CD14-positive monocyte (primary cell): ENCODE results near the gene LIN37. TPM values are rescaled to one million over a fixed set of nuclear protein-coding genes. Genes with fewer than 3 reads are reported as not detected.
A peak's percentile ranks its signal among the peaks of the same experiment; 100 is the strongest.

Experiments used
- DNase-seq, 3 donors: peaks; one replicate each; pipeline ENCODE4 v3.0.0-alpha.2; 2011 to 2022
- H2AFZ ChIP-seq: 2 replicates; pipeline ENCODE4 v1.6.0; 2012; ENCODE audit warnings: mild to moderate bottlenecking, low read depth, low read length, inconsistent platforms; ENCODE audit not compliant: insufficient read depth, poor library complexity, severe bottlenecking
- H3K27ac ChIP-seq, 2 donors: 1 replicate in 1 of 2; 2 replicates in 1 of 2; pipeline ENCODE4 v1.5.1; 2012 to 2013; ENCODE audit warnings: low read length in 2 of 2, control low read depth in 1 of 2, inconsistent platforms in 1 of 2, low read depth in 1 of 2, mild to moderate bottlenecking in 1 of 2
- H3K27me3 ChIP-seq, 2 donors: one replicate each; pipeline versions ENCODE4 v1.6.0 to v1.6.1; 2011 to 2013; ENCODE audit warnings: low read length in 2 of 2; ENCODE audit not compliant: control insufficient read depth in 2 of 2, insufficient read depth in 2 of 2
- H3K36me3 ChIP-seq, 2 donors: replicated peaks in 1 of 2; 1 replicate in 1 of 2; 2 replicates in 1 of 2; pipeline versions ENCODE4 v1.5.1 to v1.6.1; 2012 to 2013; ENCODE audit warnings: low read length in 2 of 2, control low read depth in 1 of 2, inconsistent platforms in 1 of 2, mild to moderate bottlenecking in 1 of 2; ENCODE audit not compliant: insufficient read depth in 2 of 2, control insufficient read depth in 1 of 2
- H3K4me1 ChIP-seq, 2 donors: 1 replicate in 1 of 2; 2 replicates in 1 of 2; pipeline versions ENCODE4 v1.5.1 to v1.6.1; 2012 to 2013; ENCODE audit warnings: low read length in 2 of 2, control low read depth in 1 of 2, inconsistent platforms in 1 of 2, mild to moderate bottlenecking in 1 of 2, moderate library complexity in 1 of 2; ENCODE audit not compliant: insufficient read depth in 2 of 2, control insufficient read depth in 1 of 2
- H3K4me2 ChIP-seq: replicated peaks from 2 replicates; pipeline ENCODE3; 2012; ENCODE audit warnings: low read length, moderate library complexity, mild to moderate bottlenecking; ENCODE audit not compliant: poor library complexity, severe bottlenecking; ENCODE audit errors: extremely low read depth
- H3K4me3 ChIP-seq, 3 experiments: fragments of 200-600 bp in 1 of 3; sonication (generic) in 1 of 3; replicated peaks in 1 of 3; 1 replicate in 2 of 3; 2 replicates in 1 of 3; pipeline ENCODE4 v1.5.1; 2011 to 2013; ENCODE audit warnings: low read length in 3 of 3, mild to moderate bottlenecking in 3 of 3, control low read depth in 2 of 3, low read depth in 2 of 3, inconsistent platforms in 1 of 3, moderate library complexity in 1 of 3
- H3K79me2 ChIP-seq: 2 replicates; pipeline ENCODE4 v1.6.0; 2012; ENCODE audit warnings: mild to moderate bottlenecking, control low read depth, inconsistent platforms, low read length, moderate library complexity; ENCODE audit not compliant: insufficient read depth
- H3K9ac ChIP-seq: 2 replicates; pipeline ENCODE4 v1.6.0; 2017; ENCODE audit warnings: low read length, mild to moderate bottlenecking; ENCODE audit not compliant: insufficient read depth, poor library complexity, severe bottlenecking
- H3K9me3 ChIP-seq, 2 donors: replicated peaks in 1 of 2; 1 replicate in 1 of 2; 2 replicates in 1 of 2; pipeline versions ENCODE4 v1.5.1 to v1.6.1; 2012 to 2013; ENCODE audit warnings: low read length in 2 of 2, control low read depth in 1 of 2; ENCODE audit not compliant: control insufficient read depth in 1 of 2, insufficient read depth in 1 of 2
- H4K20me1 ChIP-seq: 2 replicates; pipeline ENCODE4 v1.6.0; 2012; ENCODE audit warnings: mild to moderate bottlenecking, low read length, control low read depth, moderate library complexity; ENCODE audit not compliant: insufficient read depth
- H3K27ac Mint-ChIP-seq, 7 donors: one replicate each; pipeline ENCODE4 v1.8.0; 2020; ENCODE audit warnings: mild to moderate bottlenecking in 7 of 7, mixed read lengths in 7 of 7, moderate library complexity in 6 of 7, inconsistent platforms in 2 of 7
- H3K27me3 Mint-ChIP-seq, 3 donors: one replicate each; pipeline ENCODE4 v1.8.0; 2021 to 2022; ENCODE audit warnings: low read depth in 3 of 3, mild to moderate bottlenecking in 3 of 3, mixed read lengths in 3 of 3, moderate library complexity in 3 of 3, inconsistent platforms in 1 of 3
- H3K36me3 Mint-ChIP-seq, 2 donors: one replicate each; pipeline ENCODE4 v1.8.0; 2020; ENCODE audit warnings: mixed read lengths in 2 of 2, inconsistent platforms in 1 of 2, mild to moderate bottlenecking in 1 of 2
- H3K4me1 Mint-ChIP-seq: one replicate; pipeline ENCODE4 v1.8.0; 2020; ENCODE audit warnings: mild to moderate bottlenecking, mixed read lengths
- H3K4me3 Mint-ChIP-seq, 2 donors: one replicate each; pipeline ENCODE4 v1.8.0; 2020; ENCODE audit warnings: mild to moderate bottlenecking in 2 of 2, mixed read lengths in 2 of 2, moderate library complexity in 1 of 2
- H3K9me3 Mint-ChIP-seq, 7 donors: one replicate each; pipeline ENCODE4 v1.8.0; 2020 to 2022; ENCODE audit warnings: mixed read lengths in 7 of 7, mild to moderate bottlenecking in 6 of 7, moderate library complexity in 6 of 7, inconsistent platforms in 2 of 7
- CTCF ChIP-seq: fragments of 200-600 bp; IDR thresholded peaks from one replicate; pipeline ENCODE4 v1.8.0; 2022; ENCODE audit warnings: antibody characterized with exemption, mild to moderate bottlenecking
- WGBS: methylation state at CpG from one replicate; pipeline ENCODE4 v1.1.5; 2013; ENCODE audit warnings: missing lambda C conversion rate; ENCODE audit not compliant: insufficient coverage; 5-methylcytosine and 5-hydroxymethylcytosine counted together
- intact Hi-C, 2 donors: fragments of 100-400 bp; cut with micrococcal nuclease; formaldehyde crosslinking; loops; one replicate each; pipeline versions ENCODE4 v1.15.0 to v1.15.1; 2023
- polyA plus RNA-seq, 3 donors: library from polyadenylated mRNA; depleted of rRNA in 1 of 3; unstranded in 2 of 3; stranded (reverse) in 1 of 3; fragments of 300-500 nt in 2 of 3; fragments of >200 nt in 1 of 3; fragmentation: Illumina TruSeq in 2 of 3; gene quantifications; 1 replicate in 2 of 3; 2 replicates in 1 of 3; pipeline ENCODE4 v1.2.3, GENCODE V29; 2012 to 2021

LIN37 gene
- polyA plus RNA-seq, 3 donors: 5.6 to 28.6 (median 7.2) TPM

- Histone ChIP-seq H2AFZ (no peak overlapping the region), H3K9ac (no peak overlapping the region), H4K20me1 (no peaks in the 10 kb centered on the region), H3K79me2 (no peaks in the 10 kb centered on the region), H3K27ac (no peak overlapping the region), H3K4me1 (peaks cover 7% of the 10 kb centered on the region in 2 donors), H3K4me3 (no peak overlapping the region), H3K9me3 (no peaks in the 10 kb centered on the region), H3K36me3 (no peaks in the 10 kb centered on the region), H3K4me2 (no peak overlapping the region), H3K27me3 (no peaks in the 10 kb centered on the region)
- no peak for DNase-seq
- TF ChIP-seq CTCF: no peak
- peaks cover 7% of the 10 kb centered on the region for H3K4me1 Mint-ChIP-seq
- intact Hi-C loops: no loop called here
- peaks cover 5 to 9% (median 5%) of the 10 kb centered on the region in 3 donors for H3K27me3 Mint-ChIP-seq
- H3K4me3 Mint-ChIP-seq: no peak overlapping the region
- no peaks in the 10 kb centered on the region for H3K9me3 Mint-ChIP-seq
- peak overlapping the region in 1 of 7 donors; percentile 34 for H3K27ac Mint-ChIP-seq
- WGBS: 87% methylated on average over 6 of the region's 13 CpGs
- H3K36me3 Mint-ChIP-seq: no peaks in the 10 kb centered on the region
These were observed 37.3 kb upstream of the LIN37 start for GRCh38 chr19:35710784-35711723.

GRCh38 chr19:35712567-35713505 is 35.5 kb upstream of the LIN37 start:
- H3K4me1 Mint-ChIP-seq: peaks cover 15% of the 10 kb centered on the region
- no peak overlapping the region for H2AFZ ChIP-seq
- H3K4me1 ChIP-seq: peaks cover 13 to 19% of the 10 kb centered on the region in 2 donors
- peak overlapping the region in 1 of 7 donors; percentile 37 for H3K27ac Mint-ChIP-seq
- H3K4me3 Mint-ChIP-seq: peak overlapping the region in 1 of 2 donors; percentile 45
- no peaks in the 10 kb centered on the region for H3K9me3 Mint-ChIP-seq
- no peak for DNase-seq
- no peaks in the 10 kb centered on the region for H3K79me2 ChIP-seq
- peaks cover 6 to 7% (median 6%) of the 10 kb centered on the region in 3 donors for H3K27me3 Mint-ChIP-seq
- H3K36me3 Mint-ChIP-seq: no peaks in the 10 kb centered on the region
- no peak overlapping the region for H3K9ac ChIP-seq
- 100% methylated on average over 5 of the region's 11 CpGs for WGBS
- H3K27ac ChIP-seq: no peak overlapping the region
- no peak overlapping the region for H3K4me3 ChIP-seq
- TF ChIP-seq CTCF: no peak
- H3K4me2 ChIP-seq: no peak overlapping the region
- no peaks in the 10 kb centered on the region for H3K36me3 ChIP-seq
- intact Hi-C loops: no loop called here
- H3K27me3 ChIP-seq: no peaks in the 10 kb centered on the region
- no peaks in the 10 kb centered on the region for H3K9me3 ChIP-seq
- H4K20me1 ChIP-seq: no peaks in the 10 kb centered on the region
